Panc1 (cell line): ENCODE measurements around the gene EPHA8. TPM values are rescaled to one million over a fixed set of nuclear protein-coding genes. Genes with fewer than 3 reads are reported as not detected.

Source experiments
- ATAC-seq: fragments of 200-7000 bp; cut with Tn5 transposase; 2 replicates; pipeline ENCODE4 v1.9.1; 2020; ENCODE audit warnings: mild to moderate bottlenecking, moderate library complexity
- BruUV-seq: library from RNA; stranded (reverse); fragments of 400-500 nt; replicated peaks from 2 replicates; lab custom pipeline; 2021; lab: Mats Ljungman, UMichigan
- CTCF ChIA-PET: fragments of 300-600 bp; sonication (Branson Sonifier 250); formaldehyde crosslinking; loops from one replicate; lab custom pipeline; 2022; ENCODE audit warnings: antibody characterized with exemption; lab: Charles Lee
- POLR2A ChIA-PET: fragments of 300-600 bp; sonication (Branson Sonifier 250); formaldehyde crosslinking; loops from one replicate; lab custom pipeline; 2022; ENCODE audit warnings: antibody characterized with exemption; lab: Charles Lee
- DNase-seq: peaks from one replicate; pipeline ENCODE4 v3.0.0-alpha.2; 2010; ENCODE audit warnings: low read depth, low spot score
- H3K27ac ChIP-seq: 2 replicates; pipeline ENCODE4 v1.5.1; 2011; ENCODE audit warnings: mild to moderate bottlenecking, low read length, inconsistent platforms
- H3K27me3 ChIP-seq: fragments of 200-500 bp; sonication (Bioruptor generic); 2 replicates; pipeline ENCODE4 v1.6.0; 2014; ENCODE audit warnings: low read length, inconsistent platforms; ENCODE audit not compliant: control insufficient read depth, insufficient read depth
- H3K36me3 ChIP-seq: fragments of 200-500 bp; sonication (Bioruptor generic); 2 replicates; pipeline ENCODE4 v1.5.1; 2014; ENCODE audit warnings: inconsistent platforms, mild to moderate bottlenecking, low read length, moderate library complexity; ENCODE audit not compliant: control insufficient read depth, insufficient read depth
- H3K4me1 ChIP-seq: 2 replicates; pipeline ENCODE4 v1.5.1; 2011; ENCODE audit warnings: inconsistent platforms, mild to moderate bottlenecking, low read length, moderate library complexity; ENCODE audit not compliant: control insufficient read depth, insufficient read depth
- H3K4me3 ChIP-seq, 2 experiments: 2 replicates each; pipeline ENCODE4 v1.5.1; 2011 to 2012; ENCODE audit warnings: low read depth in 2 of 2, low read length in 2 of 2, mild to moderate bottlenecking in 2 of 2, inconsistent platforms in 1 of 2, moderate library complexity in 1 of 2
- H3K9me3 ChIP-seq: fragments of 200-500 bp; sonication (Bioruptor generic); 2 replicates; pipeline ENCODE4 v1.5.1; 2014; ENCODE audit warnings: low read depth, mild to moderate bottlenecking, inconsistent platforms, low read length, moderate library complexity; ENCODE audit not compliant: control insufficient read depth, insufficient read depth
- CTCF ChIP-seq: fragments of 450-650 bp; IDR thresholded peaks from 2 replicates; pipeline ENCODE4 v1.5.1; 2017; ENCODE audit warnings: mild to moderate bottlenecking
- POLR2AphosphoS5 ChIP-seq: IDR thresholded peaks from 2 replicates; pipeline ENCODE4 v1.6.1; 2012; ENCODE audit warnings: mild to moderate bottlenecking, low read depth, low read length, moderate library complexity
- REST ChIP-seq, 2 experiments: IDR thresholded peaks; 2 replicates each; pipeline ENCODE4 v1.6.1; 2011 to 2012; ENCODE audit warnings: low read depth in 2 of 2, control low read depth in 1 of 2, low read length in 1 of 2, mild to moderate bottlenecking in 1 of 2, moderate library complexity in 1 of 2; ENCODE audit not compliant: insufficient read depth in 1 of 2
- SIN3A ChIP-seq: IDR thresholded peaks from 2 replicates; pipeline ENCODE4 v1.6.1; 2012; ENCODE audit warnings: low read depth, mild to moderate bottlenecking, low read length, moderate library complexity, borderline replicate concordance; ENCODE audit not compliant: insufficient read depth
- TCF7L2 ChIP-seq: IDR thresholded peaks from 2 replicates; pipeline ENCODE4 v1.6.1; 2011; ENCODE audit warnings: mild to moderate bottlenecking, low read depth, low read length, inconsistent platforms
- in situ Hi-C: cut with HindIII; loops from 2 replicates; pipeline ENCODE4 v1.10.0; 2016; ENCODE audit warnings: low sequenced_read_pairs, low pct_unique_long_range_greater_than_20kb
- intact Hi-C: fragments of 100-400 bp; cut with micrococcal nuclease; formaldehyde crosslinking; loops from one replicate; pipeline ENCODE4 v1.10.0; 2022; ENCODE audit not compliant: unreplicated experiment
- total RNA-seq: library from RNA; stranded (reverse); gene quantifications from one replicate; pipeline ENCODE4 v1.2.1, GENCODE V29; 2021; ENCODE audit not compliant: unreplicated experiment

The EPHA8 gene
- total RNA-seq, 1 experiment from 2014 or later = not detected

GRCh38 chr1:22584970-22585369, 21.7 kb downstream of the EPHA8 start:
- H3K4me1 ChIP-seq = no peaks in the 10 kb centered on the region
- no peak overlapping the region for H3K27ac ChIP-seq
- POLR2A ChIA-PET = no interaction called here
- ATAC-seq (no peak), DNase-seq (no peak)
- no peak overlapping the region for H3K4me3 ChIP-seq
- H3K36me3 ChIP-seq = no peaks in the 10 kb centered on the region
- H3K9me3 ChIP-seq = no peaks in the 10 kb centered on the region
- intact Hi-C loops = no loop called here
- no peaks in the 10 kb centered on the region; the same call in 1 of the 2 replicates for H3K27me3 ChIP-seq
- in situ Hi-C loops = no loop called here
- CTCF ChIA-PET = no interaction called here
- BruUV-seq = no TSS peak
- TF ChIP-seq TCF7L2 (no peak), REST (IDR thresholded peaks at IDR 0.05; ENCODE audit: insufficient read depth in 1 of 2, low read depth in 2 of 2, low read length in 1 of 2) (no peak), POLR2AphosphoS5 (no peak), SIN3A (no peak), CTCF (no peak)

GRCh38 chr1:22585471-22585870, 22.2 kb downstream of the EPHA8 start:
- H3K27me3 ChIP-seq = no peaks in the 10 kb centered on the region; the same call in 1 of the 2 replicates
- no peaks in the 10 kb centered on the region for H3K9me3 ChIP-seq
- no peak for TF ChIP-seq POLR2AphosphoS5
- no peak for TF ChIP-seq REST (IDR thresholded peaks at IDR 0.05; ENCODE audit: insufficient read depth in 1 of 2, low read depth in 2 of 2, low read length in 1 of 2)
- no peak for TF ChIP-seq CTCF
- no peak for TF ChIP-seq SIN3A
- no peak for TF ChIP-seq TCF7L2
- POLR2A ChIA-PET = no interaction called here
- intact Hi-C loops = no loop called here
- no TSS peak for BruUV-seq
- in situ Hi-C loops = no loop called here
- no peaks in the 10 kb centered on the region for H3K4me1 ChIP-seq
- no peak for ATAC-seq
- DNase-seq = no peak
- no peak overlapping the region for H3K4me3 ChIP-seq
- H3K36me3 ChIP-seq = no peaks in the 10 kb centered on the region
- H3K27ac ChIP-seq = no peak overlapping the region
- CTCF ChIA-PET = no interaction called here
